ENCODE results near the gene SSBP3. TPM values are rescaled to one million over a fixed set of nuclear protein-coding genes. Genes with fewer than 3 reads are reported as not detected.

The SSBP3 gene
- total RNA-seq, 4 donors from 2014 or later: 15.4 to 23.0 (median 18.2) TPM

GRCh38 chr1:54400329-54400728, 5.9 kb downstream of the SSBP3 start:
- H3K27ac ChIP-seq: no peak overlapping the region
- no peaks in the 10 kb centered on the region for H3K27me3 ChIP-seq
- WGBS, 2 donors: 87 to 90% methylated on average over 2 of the region's 2 CpGs
- no peak overlapping the region for H3K4me3 ChIP-seq (replicated peaks in 1 of 3)
- H3K36me3 ChIP-seq: peaks cover 16 to 20% of the 10 kb centered on the region in 2 donors
- TF ChIP-seq POLR2A (IDR thresholded peaks at IDR 0.05) (no peak), CTCF (IDR thresholded peaks at IDR 0.05) (no peak)
- H3K4me1 ChIP-seq: peaks cover 33 to 42% of the 10 kb centered on the region in 2 donors
- H3K9me3 ChIP-seq: no peaks in the 10 kb centered on the region
- intact Hi-C loops (cut with DNase I): no loop called here
- DNase-seq: no peak

GRCh38 chr1:54399765-54400164, 6.4 kb downstream of the SSBP3 start:
- no peak for DNase-seq
- TF ChIP-seq POLR2A (IDR thresholded peaks at IDR 0.05): no peak
- TF ChIP-seq CTCF (IDR thresholded peaks at IDR 0.05): no peak
- no peaks in the 10 kb centered on the region for H3K27me3 ChIP-seq
- peaks cover 33 to 40% of the 10 kb centered on the region in 2 donors for H3K4me1 ChIP-seq
- WGBS, 2 donors: 97 to 98% methylated on average over 4 of the region's 4 CpGs
- peaks cover 16 to 20% of the 10 kb centered on the region in 2 donors for H3K36me3 ChIP-seq
- intact Hi-C loops (cut with DNase I): no loop called here
- no peaks in the 10 kb centered on the region for H3K9me3 ChIP-seq
- no peak overlapping the region for H3K27ac ChIP-seq
- no peak overlapping the region for H3K4me3 ChIP-seq (replicated peaks in 1 of 3)

DNA sequence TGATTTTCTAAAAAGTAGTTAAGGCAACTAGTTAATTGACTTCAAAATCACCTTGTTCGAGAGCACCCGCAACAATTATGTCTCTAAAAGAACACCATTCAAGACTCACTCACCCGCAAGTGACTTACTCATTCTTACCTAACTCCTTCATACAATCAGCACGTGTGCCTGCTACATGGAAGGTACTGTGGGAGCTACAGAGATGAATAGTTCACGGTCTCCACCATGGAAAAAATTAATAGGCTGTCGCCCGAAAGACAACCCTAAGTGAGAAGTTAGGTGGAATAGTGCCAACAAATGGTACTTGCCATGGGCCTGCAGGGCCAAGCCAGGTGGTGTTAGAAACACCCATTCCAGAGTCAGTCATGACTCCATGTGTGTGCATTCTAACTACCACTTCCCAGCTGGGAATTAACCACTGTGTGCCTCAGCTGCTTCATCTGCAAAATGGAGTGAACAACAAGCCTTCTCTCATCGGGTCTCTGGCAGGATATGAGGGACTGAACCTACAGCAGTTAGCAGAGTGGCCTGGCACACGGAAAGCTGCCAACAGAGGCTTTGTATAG, 7.1 kb downstream of the SSBP3 start:
- Histone ChIP-seq H3K36me3 (peaks cover 16 to 20% of the 10 kb centered on the region in 2 donors), H3K27ac (no peak overlapping the region), H3K4me3 (replicated peaks in 1 of 3) (no peak overlapping the region), H3K4me1 (peaks cover 27 to 32% of the 10 kb centered on the region in 2 donors), H3K27me3 (no peaks in the 10 kb centered on the region), H3K9me3 (no peaks in the 10 kb centered on the region)
- TF ChIP-seq POLR2A (IDR thresholded peaks at IDR 0.05): no peak
- DNase-seq: no peak
- intact Hi-C loops (cut with DNase I): no loop called here
- WGBS, 2 donors: 94 to 95% methylated on average over 9 of the region's 9 CpGs

DNA sequence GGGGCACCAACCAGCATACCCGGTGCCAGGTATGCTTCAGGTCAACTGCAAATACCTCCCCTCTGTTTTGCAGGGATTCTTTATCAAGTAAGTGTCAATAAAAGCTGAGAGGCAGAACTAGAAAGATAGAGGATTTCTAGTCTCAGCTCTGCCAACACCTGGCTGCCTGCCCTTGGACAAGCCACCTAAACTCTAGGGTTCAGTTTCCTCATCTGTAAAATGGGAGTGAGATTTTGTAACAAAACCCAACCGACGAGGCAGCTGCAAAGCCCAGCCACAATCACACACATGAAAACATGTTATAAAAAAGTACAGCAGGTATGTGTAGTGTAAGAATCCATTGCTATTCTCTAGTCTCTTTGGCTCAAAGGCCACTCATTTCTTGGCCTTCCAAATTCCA, 8.2 kb downstream of the SSBP3 start:
- TF ChIP-seq POLR2A (IDR thresholded peaks at IDR 0.05) (no peak), CTCF (IDR thresholded peaks at IDR 0.05) (no peak)
- Histone ChIP-seq H3K36me3 (peaks cover 16 to 20% of the 10 kb centered on the region in 2 donors), H3K4me1 (peaks cover 16 to 23% of the 10 kb centered on the region in 2 donors), H3K27ac (no peak overlapping the region), H3K9me3 (no peaks in the 10 kb centered on the region), H3K4me3 (replicated peaks in 1 of 3) (no peak overlapping the region), H3K27me3 (no peaks in the 10 kb centered on the region)
- DNase-seq: no peak
- 88 to 94% methylated on average over 3 of the region's 3 CpGs for WGBS, 2 donors
- intact Hi-C loops (cut with DNase I): no loop called here

GRCh38 chr1:54397090-54397591, 9.1 kb downstream of the SSBP3 start:
- intact Hi-C loops (cut with DNase I): no loop called here
- TF ChIP-seq CTCF (IDR thresholded peaks at IDR 0.05): no peak
- no peaks in the 10 kb centered on the region for H3K9me3 ChIP-seq
- H3K4me3 ChIP-seq (replicated peaks in 1 of 3): no peak overlapping the region
- DNase-seq: peak; percentile 79 to 88
- 37 to 55% methylated on average over 5 of the region's 5 CpGs for WGBS, 2 donors
- H3K27ac ChIP-seq: peak overlapping the region; percentile 12 to 30 (median 25)
- peaks cover 18 to 26% of the 10 kb centered on the region in 2 donors for H3K36me3 ChIP-seq
- H3K27me3 ChIP-seq: no peaks in the 10 kb centered on the region
- peaks cover 11 to 16% of the 10 kb centered on the region in 2 donors for H3K4me1 ChIP-seq

All from thyroid gland (tissue), 4 donors.